Rectal smooth muscle tissue (tissue), 1 donor: Measurements from ENCODE around the gene CUEDC1.

ENCODE experiments used
- H3K27ac ChIP-seq: one replicate; pipeline ENCODE4 v1.7.0; 2013; ENCODE audit warnings: low read depth, low read length, inconsistent platforms
- H3K27me3 ChIP-seq: one replicate; pipeline ENCODE4 v1.7.0; 2013; ENCODE audit warnings: low read length; ENCODE audit not compliant: control insufficient read depth, insufficient read depth
- H3K36me3 ChIP-seq: one replicate; pipeline ENCODE4 v1.7.0; 2013; ENCODE audit warnings: low read length; ENCODE audit not compliant: control insufficient read depth, insufficient read depth
- H3K4me1 ChIP-seq: one replicate; pipeline ENCODE4 v1.7.0; 2013; ENCODE audit warnings: low read length; ENCODE audit not compliant: control insufficient read depth, insufficient read depth
- H3K4me3 ChIP-seq: one replicate; pipeline ENCODE4 v1.7.0; 2013; ENCODE audit warnings: low read length
- H3K9ac ChIP-seq: one replicate; pipeline ENCODE4 v1.7.0; 2013; ENCODE audit warnings: low read length

The CUEDC1 gene

DNA sequence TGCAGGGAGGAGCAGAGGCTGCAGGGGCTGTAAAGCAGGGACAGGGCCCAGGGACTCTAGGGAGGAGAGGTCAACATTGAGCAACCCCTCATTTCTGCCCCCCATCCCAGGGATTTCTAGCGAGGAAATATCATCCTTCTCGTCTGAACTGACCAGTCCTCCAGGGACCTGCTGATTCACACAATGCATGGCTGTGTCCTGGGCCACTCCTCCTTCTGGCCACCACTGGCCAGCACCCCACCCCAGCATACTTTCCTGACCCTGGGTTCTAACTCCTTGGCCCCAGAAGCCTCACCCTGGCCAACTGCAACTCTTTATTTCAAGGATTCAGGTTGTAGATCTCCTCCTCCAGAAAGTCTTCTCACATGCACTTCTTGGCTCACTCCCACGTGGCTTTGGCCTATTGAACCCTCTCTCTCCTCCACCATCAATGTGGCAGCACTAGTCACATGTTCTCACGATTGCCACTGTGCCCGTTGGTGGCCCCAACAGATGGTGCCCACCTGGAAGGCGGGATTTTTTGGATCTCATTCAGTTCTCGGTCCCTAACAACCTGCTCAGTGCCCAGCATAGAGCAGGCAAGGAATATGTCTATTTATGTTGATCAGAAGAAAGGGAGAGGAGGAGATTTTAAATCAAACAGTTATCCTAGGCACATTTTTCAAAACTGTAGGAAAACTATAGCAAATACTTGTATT is 41.5 kb downstream of the CUEDC1 start:
- peak overlapping the region; percentile 78 for H3K27ac ChIP-seq
- H3K27me3 ChIP-seq, result no peaks in the 10 kb centered on the region
- no peak overlapping the region for H3K9ac ChIP-seq
- H3K36me3 ChIP-seq, result no peaks in the 10 kb centered on the region
- H3K4me1 ChIP-seq, result peaks cover 65% of the 10 kb centered on the region
- H3K4me3 ChIP-seq, result peak overlapping the region; percentile 19

GRCh38 chr17:57911834-57912673 is 43.2 kb downstream of the CUEDC1 start:
- Histone ChIP-seq H3K27ac (peak overlapping the region; percentile 84), H3K36me3 (no peaks in the 10 kb centered on the region), H3K4me1 (peaks cover 56% of the 10 kb centered on the region), H3K9ac (no peak overlapping the region), H3K27me3 (no peaks in the 10 kb centered on the region), H3K4me3 (peak overlapping the region; percentile 9)

- Histone ChIP-seq H3K27me3 (no peaks in the 10 kb centered on the region), H3K4me1 (peaks cover 48% of the 10 kb centered on the region), H3K36me3 (no peaks in the 10 kb centered on the region), H3K4me3 (no peak overlapping the region), H3K9ac (no peak overlapping the region), H3K27ac (peak overlapping the region; percentile 57)
Observed at GRCh38 chr17:57910462-57911420, 44.5 kb downstream of the CUEDC1 start.

DNA sequence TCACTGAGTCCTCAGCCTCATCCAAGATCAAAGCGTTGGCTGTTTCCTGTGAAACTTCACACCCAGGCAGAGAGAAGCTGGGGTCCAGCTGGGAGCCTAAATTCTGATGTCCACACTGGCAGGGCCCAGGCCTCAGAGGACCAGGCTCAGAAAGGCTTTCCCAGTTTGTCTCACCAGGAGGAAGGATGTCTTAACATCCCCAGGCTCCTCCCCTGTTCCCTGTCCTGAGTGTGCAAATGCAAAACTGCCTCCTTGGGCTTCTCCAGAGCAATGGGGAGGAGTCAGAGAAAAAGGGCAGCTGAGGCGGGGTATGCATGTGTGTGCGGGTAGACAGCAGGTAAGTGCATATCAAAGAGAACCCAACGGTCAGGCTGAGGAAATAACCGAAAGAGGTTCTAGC is 45.7 kb downstream of the CUEDC1 start:
- Histone ChIP-seq H3K4me1 (peaks cover 48% of the 10 kb centered on the region), H3K27ac (peak overlapping the region; percentile 12)

DNA sequence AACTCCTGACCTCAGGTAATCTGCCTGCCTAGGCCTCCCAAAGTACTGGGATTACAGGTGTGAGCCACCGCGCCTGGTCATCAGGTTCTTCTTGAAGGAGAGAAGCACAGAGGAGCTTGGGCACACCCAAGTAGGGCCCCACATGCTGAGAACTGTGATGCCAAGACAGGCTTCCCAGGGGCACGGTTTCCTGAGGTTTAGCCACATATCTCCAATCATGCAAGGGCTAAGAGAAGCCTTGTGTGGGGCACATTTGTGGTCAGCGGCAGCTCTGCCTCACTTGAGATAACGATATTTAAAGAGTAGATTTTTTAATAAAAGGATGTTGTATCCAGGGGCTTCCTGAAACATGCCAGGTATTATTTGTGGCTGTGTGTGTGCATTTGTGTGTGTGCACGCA is 46.9 kb downstream of the CUEDC1 start:
- H3K4me3 ChIP-seq, result no peak overlapping the region
- peaks cover 48% of the 10 kb centered on the region for H3K4me1 ChIP-seq
- no peaks in the 10 kb centered on the region for H3K36me3 ChIP-seq
- H3K27ac ChIP-seq, result peak overlapping the region; percentile 7
- no peaks in the 10 kb centered on the region for H3K27me3 ChIP-seq
- H3K9ac ChIP-seq, result no peak overlapping the region

More for the DNA sequence above, 45.7 kb downstream of the CUEDC1 start:
- Histone ChIP-seq H3K27me3 (no peaks in the 10 kb centered on the region), H3K4me3 (no peak overlapping the region), H3K9ac (no peak overlapping the region), H3K36me3 (no peaks in the 10 kb centered on the region)

GRCh38 chr17:57906910-57907309 is 48.3 kb downstream of the CUEDC1 start:
- H3K4me3 ChIP-seq, result no peak overlapping the region
- H3K9ac ChIP-seq, result no peak overlapping the region
- peak overlapping the region; percentile 67 for H3K27ac ChIP-seq
- H3K4me1 ChIP-seq, result peaks cover 50% of the 10 kb centered on the region
- H3K36me3 ChIP-seq, result no peaks in the 10 kb centered on the region
- H3K27me3 ChIP-seq, result no peaks in the 10 kb centered on the region

DNA sequence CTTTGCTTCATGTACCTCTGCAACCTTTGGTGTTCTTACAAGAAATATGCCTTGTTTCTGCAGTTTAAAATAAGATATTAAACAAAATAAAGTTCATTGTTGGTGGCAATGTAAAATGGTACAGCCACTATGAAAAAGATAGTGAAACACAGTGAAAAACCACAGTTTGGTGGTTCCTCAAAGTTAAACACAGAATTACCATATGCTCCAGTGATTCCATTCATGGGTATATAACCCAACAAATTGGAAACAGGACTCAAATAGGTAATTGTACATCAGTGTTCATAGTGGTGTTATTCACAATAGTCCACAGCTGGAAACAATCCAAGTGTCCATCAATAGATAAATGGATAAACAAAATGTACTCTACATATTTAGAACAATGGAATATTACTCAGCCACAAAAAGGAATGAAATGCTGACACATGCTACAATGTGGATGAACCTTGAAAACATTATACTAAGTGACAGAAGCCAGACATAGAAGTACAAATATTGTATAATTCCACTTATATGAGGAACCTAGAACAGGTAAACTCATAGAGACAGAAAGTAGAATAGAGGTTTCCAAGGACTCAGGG is 49.2 kb downstream of the CUEDC1 start:
- no peak overlapping the region for H3K9ac ChIP-seq
- peaks cover 49% of the 10 kb centered on the region for H3K4me1 ChIP-seq
- H3K36me3 ChIP-seq, result no peaks in the 10 kb centered on the region
- H3K27me3 ChIP-seq, result no peaks in the 10 kb centered on the region
- no peak overlapping the region for H3K4me3 ChIP-seq
- H3K27ac ChIP-seq, result peak overlapping the region; percentile 63

DNA sequence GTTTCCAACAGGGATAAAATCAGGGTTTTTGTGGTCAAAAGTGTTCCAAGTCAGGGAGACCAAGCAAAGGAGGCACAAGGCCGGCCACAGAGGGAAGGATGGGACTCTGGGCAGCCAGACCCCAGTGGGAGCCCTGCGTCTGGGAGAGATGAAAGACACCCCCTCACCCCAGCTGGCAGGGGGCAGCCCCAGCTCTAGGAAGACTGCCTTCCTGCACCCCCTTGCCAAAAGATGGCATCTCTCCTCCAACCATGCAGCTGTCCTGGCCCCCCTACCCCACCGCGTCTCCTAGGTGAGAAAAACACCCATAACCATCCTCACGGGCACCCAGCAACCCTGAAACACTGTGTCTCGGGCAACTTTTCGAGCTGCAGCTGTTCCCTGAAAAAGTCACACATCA is 51.3 kb downstream of the CUEDC1 start:
- Histone ChIP-seq H3K27me3 (no peaks in the 10 kb centered on the region), H3K9ac (no peak overlapping the region), H3K36me3 (no peaks in the 10 kb centered on the region), H3K27ac (peak overlapping the region; percentile 88), H3K4me3 (no peak overlapping the region), H3K4me1 (peaks cover 67% of the 10 kb centered on the region)

- Histone ChIP-seq H3K9ac (no peak overlapping the region), H3K27me3 (no peaks in the 10 kb centered on the region), H3K27ac (peak overlapping the region; percentile 88), H3K4me3 (peak overlapping the region; percentile 6), H3K4me1 (peaks cover 76% of the 10 kb centered on the region), H3K36me3 (no peaks in the 10 kb centered on the region)
Observed at GRCh38 chr17:57902800-57903759, 52.1 kb downstream of the CUEDC1 start.

- Histone ChIP-seq H3K36me3 (no peaks in the 10 kb centered on the region), H3K27me3 (no peaks in the 10 kb centered on the region), H3K9ac (no peak overlapping the region), H3K27ac (peak overlapping the region; percentile 88), H3K4me3 (no peak overlapping the region), H3K4me1 (peaks cover 78% of the 10 kb centered on the region)
Observed at GRCh38 chr17:57902117-57902799, 53.0 kb downstream of the CUEDC1 start.
